IMR-90 (cell line): Measurements from ENCODE around the gene LDLRAD1. TPM values are rescaled to one million over a fixed set of nuclear protein-coding genes. Genes with fewer than 3 reads are reported as not detected.

Experiments
- ATAC-seq: fragments of 200-7000 bp; cut with Tn5 transposase; 2 replicates; pipeline ENCODE4 v1.9.1; 2020; ENCODE audit warnings: low read depth, mild to moderate bottlenecking, moderate library complexity
- BruUV-seq: library from RNA; stranded (reverse); fragments of 400-500 nt; replicated peaks from 2 replicates; lab custom pipeline; 2021; lab: Mats Ljungman, UMichigan
- CTCF ChIA-PET: fragments of 300-600 bp; formaldehyde crosslinking; extraction: SDS; loops from one replicate; lab custom pipeline; 2021; ENCODE audit warnings: antibody characterized with exemption; lab: Yijun Ruan, JAX
- POLR2A ChIA-PET: fragments of 300-600 bp; sonication (Branson Sonifier 250); formaldehyde crosslinking; loops from one replicate; lab custom pipeline; 2022; ENCODE audit warnings: antibody characterized with exemption; ENCODE audit not compliant: unreplicated experiment; lab: Charles Lee
- DNase-seq: peaks from one replicate; pipeline ENCODE4 v3.0.0; 2013
- H2AFZ ChIP-seq: replicated peaks from 2 replicates; pipeline ENCODE3; 2013; ENCODE audit warnings: low read length, mild to moderate bottlenecking; ENCODE audit not compliant: poor library complexity
- H2AK5ac ChIP-seq: 2 replicates; pipeline ENCODE4 v1.6.1; 2013; ENCODE audit warnings: low read depth, low read length, inconsistent platforms
- H2AK9ac ChIP-seq: replicated peaks from 2 replicates; pipeline ENCODE3; 2013; ENCODE audit warnings: mild to moderate bottlenecking, low read depth, low read length, moderate library complexity; ENCODE audit not compliant: poor library complexity
- H2BK120ac ChIP-seq: 2 replicates; pipeline ENCODE4 v1.6.1; 2013; ENCODE audit warnings: low read depth, low read length, inconsistent platforms
- H2BK15ac ChIP-seq: 3 replicates; pipeline ENCODE4 v1.6.1; 2013; ENCODE audit warnings: low read depth, low read length, inconsistent platforms
- H2BK20ac ChIP-seq: 2 replicates; pipeline ENCODE4 v1.6.1; 2013; ENCODE audit warnings: low read depth, mild to moderate bottlenecking, inconsistent platforms, low read length, moderate library complexity
- H2BK5ac ChIP-seq: 2 replicates; pipeline ENCODE4 v1.6.1; 2013; ENCODE audit warnings: mild to moderate bottlenecking, low read depth, low read length, inconsistent platforms; ENCODE audit not compliant: poor library complexity, severe bottlenecking
- H3K14ac ChIP-seq: replicated peaks from 2 replicates; pipeline ENCODE4 v1.6.1; 2013; ENCODE audit warnings: low read depth, low read length, inconsistent platforms
- H3K18ac ChIP-seq: 2 replicates; pipeline ENCODE4 v1.6.1; 2013; ENCODE audit warnings: low read depth, low read length, control low read depth
- H3K23ac ChIP-seq: 2 replicates; pipeline ENCODE4 v1.6.1; 2013; ENCODE audit warnings: low read depth, low read length, inconsistent platforms
- H3K27ac ChIP-seq: 2 replicates; pipeline ENCODE4 v1.5.1; 2013; ENCODE audit warnings: mild to moderate bottlenecking, control low read depth, low read length; ENCODE audit not compliant: insufficient read depth
- H3K27me3 ChIP-seq: 2 replicates; pipeline ENCODE4 v1.6.1; 2013; ENCODE audit warnings: low read length; ENCODE audit not compliant: control insufficient read depth, insufficient read depth
- H3K36me3 ChIP-seq: 2 replicates; pipeline ENCODE4 v1.6.1; 2013; ENCODE audit warnings: low read length, mixed read lengths; ENCODE audit not compliant: control insufficient read depth, insufficient read depth
- H3K4ac ChIP-seq: 2 replicates; pipeline ENCODE4 v1.6.1; 2013; ENCODE audit warnings: low read depth, low read length, inconsistent platforms
- H3K4me1 ChIP-seq: 2 replicates; pipeline ENCODE4 v1.6.1; 2013; ENCODE audit warnings: low read length, mixed read lengths; ENCODE audit not compliant: control insufficient read depth, insufficient read depth
- H3K4me2 ChIP-seq: 2 replicates; pipeline ENCODE4 v1.6.1; 2013; ENCODE audit warnings: low read depth, mild to moderate bottlenecking, control low read depth, low read length, moderate library complexity
- H3K4me3 ChIP-seq: 2 replicates; pipeline ENCODE4 v1.5.1; 2013; ENCODE audit warnings: low read depth, mild to moderate bottlenecking, control low read depth, low read length, moderate library complexity; ENCODE audit not compliant: insufficient read depth
- H3K56ac ChIP-seq: 2 replicates; pipeline ENCODE4 v1.6.1; 2013; ENCODE audit warnings: low read length, inconsistent platforms; ENCODE audit not compliant: insufficient read depth; ENCODE audit errors: extremely low read depth
- H3K79me1 ChIP-seq, 2 experiments: 2 replicates each; pipeline ENCODE4 v1.6.1; 2013; ENCODE audit warnings: low read length in 2 of 2, inconsistent platforms in 1 of 2, low read depth in 1 of 2
- H3K9ac ChIP-seq: 2 replicates; pipeline ENCODE4 v1.6.1; 2013; ENCODE audit warnings: low read depth, low read length, control low read depth
- H3K9me1 ChIP-seq: 2 replicates; pipeline ENCODE4 v1.6.1; 2013; ENCODE audit warnings: low read length, inconsistent platforms; ENCODE audit not compliant: insufficient read depth
- H3K9me3 ChIP-seq: 2 replicates; pipeline ENCODE4 v1.6.1; 2013; ENCODE audit warnings: low read length; ENCODE audit not compliant: control insufficient read depth, insufficient read depth
- H4K20me1 ChIP-seq: 2 replicates; pipeline ENCODE4 v1.6.1; 2013; ENCODE audit warnings: low read length, inconsistent platforms; ENCODE audit not compliant: insufficient read depth
- H4K5ac ChIP-seq: 2 replicates; pipeline ENCODE4 v1.6.1; 2013; ENCODE audit warnings: mild to moderate bottlenecking, low read depth, low read length, control low read depth
- H4K8ac ChIP-seq, 2 experiments: 2 replicates each; pipeline ENCODE4 v1.6.1; 2013; ENCODE audit warnings: low read depth in 2 of 2, low read length in 2 of 2, control low read depth in 1 of 2, inconsistent platforms in 1 of 2
- H4K91ac ChIP-seq: 2 replicates; pipeline ENCODE4 v1.6.1; 2013; ENCODE audit warnings: low read depth, low read length, inconsistent platforms; ENCODE audit not compliant: insufficient read depth
- BHLHE40 ChIP-seq: fragments of 150-350 bp; IDR thresholded peaks from 2 replicates; pipeline ENCODE4 v1.6.1; 2016; ENCODE audit warnings: mild to moderate bottlenecking, low read depth, low read length
- CEBPB ChIP-seq: IDR thresholded peaks from 2 replicates; pipeline ENCODE4 v1.6.1; 2012; ENCODE audit warnings: low read depth, low read length, improper control_type of control experiment
- SMC3 ChIP-seq: fragments of 150-350 bp; IDR thresholded peaks from 2 replicates; pipeline ENCODE4 v1.6.1; 2016; ENCODE audit warnings: low read depth, mild to moderate bottlenecking, antibody characterized with exemption, low read length, moderate library complexity
- WGBS, 2 experiments: methylation state at CpG; one replicate each; pipeline versions ENCODE4 v1.1.5 to v1.1.7; 2013; ENCODE audit warnings: missing lambda C conversion rate in 2 of 2; ENCODE audit not compliant: insufficient read length in 1 of 2; ENCODE audit errors: extremely low coverage in 2 of 2; 5-methylcytosine and 5-hydroxymethylcytosine counted together
- dilution Hi-C: fragments of 300-500 bp; cut with HindIII; formaldehyde crosslinking; loops from one replicate; pipeline ENCODE4 v1.14.3; 2018; ENCODE audit warnings: low sequenced_read_pairs; ENCODE audit not compliant: unreplicated experiment
- in situ Hi-C: fragments of 300-500 bp; cut with MboI; formaldehyde crosslinking; loops from 3 replicates; pipeline ENCODE4 v1.14.3; 2019; ENCODE audit warnings: low sequenced_read_pairs, inconsistent platforms, mixed read lengths
- intact Hi-C: fragments of 100-400 bp; cut with micrococcal nuclease; formaldehyde crosslinking; loops from 2 replicates; pipeline ENCODE4 v1.10.0; 2022
- polyA plus RNA-seq, 3 experiments: library from polyadenylated mRNA; depleted of rRNA; stranded (reverse); fragments of >200 nt; gene quantifications; 2 replicates each; pipeline ENCODE4 v1.2.3, GENCODE V29; 2012; ENCODE audit warnings: low replicate concordance in 1 of 3
- total RNA-seq: library from RNA; depleted of rRNA; stranded (reverse); fragments of >200 nt; gene quantifications from 2 replicates; pipeline ENCODE4 v1.2.3, GENCODE V29; 2012

The LDLRAD1 gene
- total and polyA plus RNA-seq, 2 of the 4 experiments (the other 2 are of a cell fraction), result not detected

DNA sequence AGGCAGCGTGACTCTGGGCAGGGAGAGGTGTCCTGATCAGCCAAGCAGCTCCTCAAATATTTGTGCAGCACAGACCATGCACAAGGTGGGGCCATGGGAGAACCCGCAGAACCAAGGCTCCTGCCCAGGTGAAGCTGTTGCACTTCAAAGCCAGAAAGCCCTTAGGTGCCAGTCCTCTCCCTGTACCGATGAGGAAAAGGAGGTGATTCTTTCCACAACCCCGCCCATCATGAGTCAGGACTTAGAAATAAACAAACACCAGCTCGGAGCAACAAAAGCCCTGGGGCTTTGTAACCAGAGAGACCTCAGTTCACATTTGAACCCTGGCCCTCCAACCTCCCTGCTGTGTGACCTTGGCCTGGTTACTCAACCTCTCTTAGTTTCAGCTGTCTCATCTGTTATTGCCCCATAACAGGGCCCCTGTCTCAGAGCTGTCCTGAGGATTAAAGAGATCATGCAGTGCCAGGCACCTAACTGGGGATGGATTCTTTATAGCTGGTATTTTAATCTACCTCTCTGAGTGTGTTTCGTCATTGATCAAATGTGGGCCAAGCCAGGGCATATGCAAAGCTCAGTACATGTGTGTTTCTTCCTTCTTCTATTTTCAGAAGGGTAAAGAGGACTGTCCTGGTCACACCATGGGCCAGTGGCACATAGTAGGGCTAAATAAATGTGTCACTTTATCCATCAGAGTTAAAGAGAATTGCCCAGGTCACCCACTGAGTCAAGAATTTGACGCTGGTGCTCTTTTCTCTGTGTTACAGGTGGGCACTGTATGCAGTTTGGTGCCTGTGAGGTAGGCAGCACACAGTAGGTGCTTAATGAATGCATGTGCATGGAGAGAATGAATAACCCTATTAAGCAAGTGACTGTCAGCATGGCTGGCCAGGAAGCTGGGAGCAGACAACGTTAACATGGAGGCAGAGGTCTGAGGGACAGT, 1.4 kb downstream of the LDLRAD1 start:
- WGBS, 2 experiments, result 83% methylated on average over 1 of the region's 8 CpGs; no CpG with 5 or more reads in 1 of the 2 experiments
- Histone ChIP-seq H2BK20ac (no peak overlapping the region), H4K8ac (no peak overlapping the region), H3K18ac (no peak overlapping the region), H3K9me1 (peaks cover 4% of the 10 kb centered on the region; the same call in 1 of the 2 replicates), H4K91ac (no peak overlapping the region), H3K79me1 (no peaks in the 10 kb centered on the region), H3K56ac (no peak overlapping the region), H3K9ac (no peak overlapping the region), H3K23ac (no peak overlapping the region), H2AK9ac (no peak overlapping the region), H2BK15ac (no peak overlapping the region), H2BK120ac (no peak overlapping the region), H3K4me1 (peaks cover 3% of the 10 kb centered on the region; the same call in 1 of the 2 replicates), H3K14ac (no peak overlapping the region), H2AFZ (no peak overlapping the region), H4K20me1 (0 out of 2 replicates have a peak, but pooled peaks cover 5% of the 10 kb centered on the region), H3K4me3 (no peak overlapping the region), H2AK5ac (no peak overlapping the region), H3K4me2 (no peak overlapping the region; the same call in 1 of the 2 replicates), H3K27me3 (peaks cover 53% of the 10 kb centered on the region), H3K4ac (no peak overlapping the region), H3K36me3 (no peaks in the 10 kb centered on the region), H3K27ac (no peak overlapping the region), H4K5ac (no peak overlapping the region), H2BK5ac (no peak overlapping the region), H3K9me3 (no peaks in the 10 kb centered on the region)
- TF ChIP-seq BHLHE40 (no peak), CEBPB (peak; percentile 64; the same call in 1 of the 2 replicates), SMC3 (no peak)
- ATAC-seq (peak; percentile 64), DNase-seq (peak; percentile 20)
- ChIA-PET POLR2A (no interaction called here), CTCF (no interaction called here)
- dilution Hi-C loops (no loop called here), intact Hi-C loops (no loop called here), in situ Hi-C loops (no loop called here)
- BruUV-seq, result no TSS peak
